ENCODE results near the gene TRAP1. TPM values are rescaled to one million over a fixed set of nuclear protein-coding genes. Genes with fewer than 3 reads are reported as not detected.

The TRAP1 gene
- total RNA-seq, 1 experiment from 2014 or later, result 173 TPM

DNA sequence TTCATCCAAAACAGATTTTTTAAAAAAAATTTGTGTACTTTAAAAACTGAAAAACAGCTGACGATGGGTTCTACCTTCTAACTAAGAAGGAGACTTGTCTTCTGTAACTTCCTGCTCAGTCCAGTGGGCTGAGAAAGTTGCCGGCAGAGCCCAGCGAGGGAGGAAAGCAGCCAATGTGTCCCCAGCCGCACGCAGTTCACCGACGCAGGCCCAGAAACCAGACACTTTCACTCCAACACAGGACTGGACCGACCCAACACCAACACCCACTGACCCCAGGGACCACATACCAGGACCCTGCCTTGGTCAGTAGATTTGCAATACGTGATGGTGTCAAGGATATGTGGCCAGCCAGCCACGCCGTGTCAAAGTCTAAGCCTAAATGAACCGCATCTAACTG is 25.6 kb downstream of the TRAP1 start:
- peaks cover 11% of the 10 kb centered on the region for H3K4me1 Mint-ChIP-seq (ENCODE audit: low read depth, unreplicated experiment)
- BruUV-seq (replicated peaks), result no TSS peak
- ChIA-PET CTCF (interaction anchor here (0.9 kb wide), 1 partner anchor 10 kb away, joined by 3 read pairs; no protein-coding TSS in a partner anchor), POLR2A (no interaction called here)
- H3K36me3 Mint-ChIP-seq (ENCODE audit: insufficient read depth, unreplicated experiment), result peaks cover 56% of the 10 kb centered on the region
- Histone ChIP-seq H3K4me3 (ENCODE audit: low read depth, low read length) (no peak overlapping the region), H3K36me3 (ENCODE audit: control insufficient read depth, insufficient read depth, low read length) (no peaks in the 10 kb centered on the region; the same call in 1 of the 2 replicates), H3K4me1 (peaks cover 8% of the 10 kb centered on the region), H3K9me3 (no peaks in the 10 kb centered on the region), H3K27me3 (replicated peaks; ENCODE audit: control insufficient read depth, insufficient read depth, low read length) (no peaks in the 10 kb centered on the region)
- no peaks in the 10 kb centered on the region for H3K27me3 Mint-ChIP-seq (ENCODE audit: insufficient read depth, unreplicated experiment)
- DNase-seq, result no peak
- no peak overlapping the region for H3K4me3 Mint-ChIP-seq (ENCODE audit: unreplicated experiment)
- intact Hi-C loops (cut with micrococcal nuclease; ENCODE audit: unreplicated experiment), result loop anchor here (10.0 kb wide), 1 partner anchor 183 kb away; no protein-coding TSS in a partner anchor
- TF ChIP-seq CTCF (IDR thresholded peaks at IDR 0.05; ENCODE audit: insufficient read depth in 1 of 2, low read depth in 1 of 2, low read length in 1 of 2, severe bottlenecking in 1 of 2, unreplicated experiment in 1 of 2), result no peak
- no peaks in the 10 kb centered on the region for H3K9me3 Mint-ChIP-seq (ENCODE audit: unreplicated experiment)
- H3K27ac Mint-ChIP-seq (ENCODE audit: unreplicated experiment), result no peak overlapping the region

DNA sequence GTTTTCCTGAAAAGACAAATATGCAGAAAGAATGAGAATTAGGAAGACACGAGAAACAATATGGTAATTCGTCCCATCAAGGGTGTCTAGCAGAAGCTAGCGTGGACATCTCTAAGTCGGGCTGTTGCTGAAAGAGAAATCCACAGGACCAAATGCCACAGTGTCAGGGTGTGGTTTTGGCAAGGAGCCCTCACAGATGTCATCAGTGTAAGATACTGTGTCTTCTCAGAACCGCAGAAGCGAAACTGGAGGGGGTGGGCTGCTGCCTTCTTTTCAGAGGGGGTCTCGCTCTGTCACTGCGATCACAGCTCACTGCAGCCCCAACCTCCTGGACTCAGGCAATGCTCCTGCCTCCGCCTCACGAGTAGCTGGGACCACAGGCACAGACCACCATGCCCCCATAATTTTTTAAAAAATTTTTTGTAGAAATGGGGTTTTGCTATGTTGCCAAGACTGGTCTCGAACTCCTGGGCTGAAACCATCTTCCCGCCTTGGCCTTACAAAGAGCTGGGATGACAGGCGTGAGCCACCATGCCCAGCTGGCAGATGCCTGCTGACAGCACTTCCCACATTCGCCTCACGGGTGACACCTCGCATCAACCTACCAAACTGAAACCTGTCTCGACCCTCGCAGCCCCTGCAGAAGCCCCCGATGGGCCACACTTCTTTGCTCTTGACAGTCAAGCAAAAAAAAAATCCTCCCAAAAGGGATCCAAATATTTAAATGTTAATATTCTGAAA is 26.2 kb downstream of the TRAP1 start:
- no TSS peak for BruUV-seq (replicated peaks)
- Histone ChIP-seq H3K4me1 (peaks cover 2% of the 10 kb centered on the region), H3K27me3 (replicated peaks; ENCODE audit: control insufficient read depth, insufficient read depth, low read length) (no peaks in the 10 kb centered on the region), H3K9me3 (no peaks in the 10 kb centered on the region), H3K36me3 (ENCODE audit: control insufficient read depth, insufficient read depth, low read length) (no peaks in the 10 kb centered on the region; the same call in 1 of the 2 replicates), H3K4me3 (ENCODE audit: low read depth, low read length) (no peak overlapping the region)
- DNase-seq, result no peak
- intact Hi-C loops (cut with micrococcal nuclease; ENCODE audit: unreplicated experiment), result loop anchor here (10.0 kb wide), 1 partner anchor 184 kb away; no protein-coding TSS in a partner anchor
- Mint-ChIP-seq H3K36me3 (ENCODE audit: insufficient read depth, unreplicated experiment) (peaks cover 54% of the 10 kb centered on the region), H3K9me3 (ENCODE audit: unreplicated experiment) (no peaks in the 10 kb centered on the region), H3K27me3 (ENCODE audit: insufficient read depth, unreplicated experiment) (no peaks in the 10 kb centered on the region), H3K27ac (ENCODE audit: unreplicated experiment) (peak overlapping the region; percentile 55), H3K4me1 (ENCODE audit: low read depth, unreplicated experiment) (peaks cover 9% of the 10 kb centered on the region), H3K4me3 (ENCODE audit: unreplicated experiment) (no peak overlapping the region)
- ChIA-PET POLR2A (no interaction called here), CTCF (interaction anchor here (0.9 kb wide), 1 partner anchor 11 kb away, joined by 3 read pairs; no protein-coding TSS in a partner anchor)
- no peak for TF ChIP-seq CTCF (IDR thresholded peaks at IDR 0.05; ENCODE audit: insufficient read depth in 1 of 2, low read depth in 1 of 2, low read length in 1 of 2, severe bottlenecking in 1 of 2, unreplicated experiment in 1 of 2)

GRCh38 chr16:3690470-3690928 is 26.8 kb downstream of the TRAP1 start:
- peak overlapping the region; percentile 55 for H3K27ac Mint-ChIP-seq (ENCODE audit: unreplicated experiment)
- no peak overlapping the region for H3K4me3 ChIP-seq (ENCODE audit: low read depth, low read length)
- no peaks in the 10 kb centered on the region for H3K27me3 Mint-ChIP-seq (ENCODE audit: insufficient read depth, unreplicated experiment)
- peaks cover 3% of the 10 kb centered on the region for H3K4me1 Mint-ChIP-seq (ENCODE audit: low read depth, unreplicated experiment)
- ChIA-PET CTCF (interaction anchor here (0.5 kb wide), 1 partner anchor 770 kb away, joined by 5 read pairs; no protein-coding TSS in a partner anchor), POLR2A (no interaction called here)
- TF ChIP-seq CTCF (IDR thresholded peaks at IDR 0.05; ENCODE audit: insufficient read depth in 1 of 2, low read depth in 1 of 2, low read length in 1 of 2, severe bottlenecking in 1 of 2, unreplicated experiment in 1 of 2), result peak; percentile 80 to 85
- H3K9me3 ChIP-seq, result no peaks in the 10 kb centered on the region
- no peaks in the 10 kb centered on the region for H3K27me3 ChIP-seq (replicated peaks; ENCODE audit: control insufficient read depth, insufficient read depth, low read length)
- no peaks in the 10 kb centered on the region for H3K4me1 ChIP-seq
- H3K36me3 ChIP-seq (ENCODE audit: control insufficient read depth, insufficient read depth, low read length), result no peaks in the 10 kb centered on the region; the same call in 1 of the 2 replicates
- H3K9me3 Mint-ChIP-seq (ENCODE audit: unreplicated experiment), result no peaks in the 10 kb centered on the region
- no TSS peak for BruUV-seq (replicated peaks)
- H3K4me3 Mint-ChIP-seq (ENCODE audit: unreplicated experiment), result no peak overlapping the region
- DNase-seq, result peak; percentile 82 to 86
- H3K36me3 Mint-ChIP-seq (ENCODE audit: insufficient read depth, unreplicated experiment), result peaks cover 60% of the 10 kb centered on the region
- intact Hi-C loops (cut with micrococcal nuclease; ENCODE audit: unreplicated experiment), result loop anchor here (10.0 kb wide), 1 partner anchor 184 kb away; no protein-coding TSS in a partner anchor
